Fibroblast of lung (primary cell): ENCODE data around the gene ZBTB34. TPM values are rescaled to one million over a fixed set of nuclear protein-coding genes. Genes with fewer than 3 reads are reported as not detected.

Experiments used
- DNase-seq, 2 donors: peaks; one replicate each; pipeline versions ENCODE4 v3.0.0 to v3.0.0-alpha.2; 2010; ENCODE audit warnings: low read depth in 2 of 2
- H2AFZ ChIP-seq: 2 replicates; pipeline ENCODE4 v1.5.1; 2012; ENCODE audit warnings: low read length, control low read depth, inconsistent platforms
- H3K27ac ChIP-seq: 2 replicates; pipeline ENCODE4 v1.5.1; 2011; ENCODE audit warnings: low read length, control low read depth; ENCODE audit not compliant: insufficient read depth
- H3K27me3 ChIP-seq: 2 replicates; pipeline ENCODE4 v1.5.1; 2011; ENCODE audit warnings: mild to moderate bottlenecking, low read length; ENCODE audit not compliant: control insufficient read depth, insufficient read depth
- H3K36me3 ChIP-seq: 2 replicates; pipeline ENCODE4 v1.5.1; 2011; ENCODE audit warnings: low read length; ENCODE audit not compliant: control insufficient read depth, insufficient read depth
- H3K4me1 ChIP-seq: 2 replicates; pipeline ENCODE4 v1.5.1; 2011; ENCODE audit warnings: low read length; ENCODE audit not compliant: control insufficient read depth, insufficient read depth; ENCODE audit errors: extremely low read depth
- H3K4me2 ChIP-seq: 2 replicates; pipeline ENCODE4 v1.5.1; 2011; ENCODE audit warnings: low read length, control low read depth; ENCODE audit not compliant: insufficient read depth; ENCODE audit errors: extremely low read depth
- H3K4me3 ChIP-seq, 4 experiments: fragments of 200-600 bp in 1 of 4; sonication (generic) in 1 of 4; replicated peaks in 1 of 4; 2 replicates each; pipeline ENCODE4 v1.5.1; 2011 to 2016; ENCODE audit warnings: low read length in 4 of 4, low read depth in 3 of 4, mild to moderate bottlenecking in 3 of 4, control low read depth in 2 of 4, inconsistent platforms in 1 of 4, mixed read lengths in 1 of 4; ENCODE audit not compliant: insufficient read depth in 1 of 4; ENCODE audit errors: control extremely low read depth in 1 of 4
- H3K79me2 ChIP-seq: 2 replicates; pipeline ENCODE4 v1.5.1; 2012; ENCODE audit warnings: mild to moderate bottlenecking, low read length, inconsistent platforms; ENCODE audit not compliant: control insufficient read depth, insufficient read depth
- H3K9ac ChIP-seq: 2 replicates; pipeline ENCODE4 v1.5.1; 2011; ENCODE audit warnings: mild to moderate bottlenecking, low read length, control low read depth; ENCODE audit not compliant: insufficient read depth
- H3K9me3 ChIP-seq: 2 replicates; pipeline ENCODE4 v1.5.1; 2012; ENCODE audit warnings: low read depth, low read length; ENCODE audit not compliant: control insufficient read depth, insufficient read depth
- H4K20me1 ChIP-seq: 2 replicates; pipeline ENCODE4 v1.5.1; 2011; ENCODE audit warnings: low read length; ENCODE audit not compliant: control insufficient read depth, insufficient read depth; ENCODE audit errors: extremely low read depth
- CTCF ChIP-seq, 2 donors: IDR thresholded peaks in 1 of 2; conservative IDR thresholded peaks in 1 of 2; 1 replicate in 1 of 2; 2 replicates in 1 of 2; pipeline ENCODE4 v1.5.1; 2011 to 2012; ENCODE audit warnings: low read length in 2 of 2, control low read depth in 1 of 2, inconsistent platforms in 1 of 2, low read depth in 1 of 2, mild to moderate bottlenecking in 1 of 2
- EZH2 ChIP-seq: IDR thresholded peaks from 2 replicates; pipeline ENCODE4 v1.5.1; 2012; ENCODE audit warnings: low read length, control low read depth, mild to moderate bottlenecking; ENCODE audit errors: missing control alignments
- polyA plus RNA-seq, 2 donors: library from polyadenylated mRNA; depleted of rRNA in 1 of 2; stranded (reverse) in 1 of 2; unstranded in 1 of 2; fragments of >200 nt; gene quantifications; 2 replicates each; pipeline ENCODE4 v1.2.1, GENCODE V29; 2011 to 2012; ENCODE audit warnings: missing spikeins in 1 of 2
- total RNA-seq: library from RNA; depleted of rRNA; stranded (reverse); fragments of >200 nt; gene quantifications from 2 replicates; pipeline ENCODE4 v1.2.1, GENCODE V29; 2014

Gene ZBTB34
- total and polyA plus RNA-seq, 2 donors (not counting 1 experiment from before 2014, with no cell fraction given): 6.8 to 7.0 TPM

GRCh38 chr9:126829035-126829434 is 31.4 kb upstream of the ZBTB34 start:
- Histone ChIP-seq H3K9me3 (no peaks in the 10 kb centered on the region), H3K36me3 (peaks cover 7% of the 10 kb centered on the region), H3K4me2 (no peak overlapping the region), H3K27ac (no peak overlapping the region), H3K4me3 (no peak overlapping the region), H2AFZ (no peak overlapping the region), H3K27me3 (no peaks in the 10 kb centered on the region), H4K20me1 (no peaks in the 10 kb centered on the region), H3K9ac (no peak overlapping the region), H3K79me2 (peaks cover 4% of the 10 kb centered on the region), H3K4me1 (no peaks in the 10 kb centered on the region)
- TF ChIP-seq EZH2 (no peak), CTCF (conservative IDR thresholded peaks at IDR 0.05 in 1 of 2, IDR thresholded peaks at IDR 0.05 in 1 of 2; ENCODE audit: low read depth in 1 of 2, low read length in 2 of 2) (no peak)
- DNase-seq: no peak

- Histone ChIP-seq H4K20me1 (no peaks in the 10 kb centered on the region), H3K4me1 (no peaks in the 10 kb centered on the region), H3K9me3 (no peaks in the 10 kb centered on the region), H3K9ac (no peak overlapping the region), H3K36me3 (peaks cover 7% of the 10 kb centered on the region), H3K27me3 (no peaks in the 10 kb centered on the region), H3K27ac (no peak overlapping the region), H3K4me2 (no peak overlapping the region), H3K4me3 (no peak overlapping the region), H2AFZ (no peak overlapping the region), H3K79me2 (peaks cover 2% of the 10 kb centered on the region)
- DNase-seq: no peak
- TF ChIP-seq CTCF (conservative IDR thresholded peaks at IDR 0.05 in 1 of 2, IDR thresholded peaks at IDR 0.05 in 1 of 2; ENCODE audit: low read depth in 1 of 2, low read length in 2 of 2): no peak
- TF ChIP-seq EZH2: no peak
Observed at GRCh38 chr9:126830827-126831226, 29.6 kb upstream of the ZBTB34 start.

- peaks cover 7% of the 10 kb centered on the region for H3K36me3 ChIP-seq
- no peak overlapping the region for H3K4me2 ChIP-seq
- H3K4me3 ChIP-seq: no peak overlapping the region
- DNase-seq: no peak
- no peak overlapping the region for H3K9ac ChIP-seq
- TF ChIP-seq CTCF (conservative IDR thresholded peaks at IDR 0.05 in 1 of 2, IDR thresholded peaks at IDR 0.05 in 1 of 2; ENCODE audit: low read depth in 1 of 2, low read length in 2 of 2) (no peak), EZH2 (no peak)
- no peaks in the 10 kb centered on the region for H3K27me3 ChIP-seq
- H3K79me2 ChIP-seq: no peaks in the 10 kb centered on the region
- H2AFZ ChIP-seq: no peak overlapping the region
- no peak overlapping the region for H3K27ac ChIP-seq
- no peaks in the 10 kb centered on the region for H3K9me3 ChIP-seq
- H3K4me1 ChIP-seq: no peaks in the 10 kb centered on the region
- H4K20me1 ChIP-seq: no peaks in the 10 kb centered on the region
Observed at GRCh38 chr9:126832440-126832839, 28.0 kb upstream of the ZBTB34 start.
